H1 (cell line): ENCODE results near the gene UGT1A7. TPM values are rescaled to one million over a fixed set of nuclear protein-coding genes. Genes with fewer than 3 reads are reported as not detected.

ENCODE experiments used
- CTCF ChIA-PET: fragments of 300-600 bp; sonication (Branson Sonifier 250); formaldehyde crosslinking; loops from one replicate; lab custom pipeline; 2021; ENCODE audit not compliant: partially characterized antibody; lab: Charles Lee
- POLR2A ChIA-PET: fragments of 300-600 bp; sonication (Branson Sonifier 250); formaldehyde crosslinking; loops from one replicate; lab custom pipeline; 2021; ENCODE audit warnings: inconsistent platforms; ENCODE audit not compliant: partially characterized antibody; lab: Charles Lee
- DNase-seq, 2 experiments: peaks; one replicate each; pipeline versions ENCODE4 v3.0.0 to v3.0.0-alpha.2; 2010 to 2022; ENCODE audit warnings: low spot score in 2 of 2, low read depth in 1 of 2, mixed read lengths in 1 of 2
- FAIRE-seq: peaks from 2 replicates; lab custom pipeline; 2011; peaks lifted over from hg19 to GRCh38; lab: Jason Lieb, UNC
- H2AFZ ChIP-seq: 2 replicates; pipeline ENCODE4 v1.8.1; 2012; ENCODE audit warnings: low read length, inconsistent platforms
- H2AK5ac ChIP-seq: 2 replicates; pipeline ENCODE4 v1.6.1; 2013; ENCODE audit warnings: low read depth, low read length
- H2BK120ac ChIP-seq: replicated peaks from 2 replicates; pipeline ENCODE3; 2013; ENCODE audit warnings: low read depth, low read length, inconsistent platforms
- H2BK12ac ChIP-seq: 2 replicates; pipeline ENCODE4 v1.6.1; 2013; ENCODE audit warnings: low read depth, low read length
- H2BK15ac ChIP-seq: 2 replicates; pipeline ENCODE4 v1.6.1; 2013; ENCODE audit warnings: low read length
- H2BK20ac ChIP-seq: 2 replicates; pipeline ENCODE4 v1.6.1; 2013; ENCODE audit warnings: low read length
- H2BK5ac ChIP-seq: 2 replicates; pipeline ENCODE4 v1.6.1; 2013; ENCODE audit warnings: low read depth, low read length
- H3K14ac ChIP-seq: 2 replicates; pipeline ENCODE4 v1.6.1; 2013; ENCODE audit warnings: inconsistent platforms; ENCODE audit not compliant: insufficient read length
- H3K18ac ChIP-seq: 2 replicates; pipeline ENCODE4 v1.6.1; 2013; ENCODE audit warnings: low read length; ENCODE audit errors: extremely low read depth
- H3K23ac ChIP-seq: 2 replicates; pipeline ENCODE4 v1.6.1; 2013; ENCODE audit warnings: inconsistent platforms; ENCODE audit not compliant: insufficient read length
- H3K23me2 ChIP-seq: 2 replicates; pipeline ENCODE4 v1.6.1; 2013; ENCODE audit warnings: low read depth, low read length
- H3K27ac ChIP-seq: 2 replicates; pipeline ENCODE4 v1.6.1; 2011; ENCODE audit warnings: low read depth, low read length, inconsistent platforms
- H3K27me3 ChIP-seq, 4 experiments: replicated peaks in 1 of 4; 1 replicate in 1 of 4; 2 replicates in 3 of 4; pipeline versions ENCODE4 v1.6.1 to v1.8.1; 2011 to 2013; ENCODE audit warnings: low read length in 3 of 4, mild to moderate bottlenecking in 3 of 4, inconsistent platforms in 2 of 4, mixed read lengths in 2 of 4, moderate library complexity in 1 of 4; ENCODE audit not compliant: control insufficient read depth in 3 of 4, insufficient read depth in 3 of 4; ENCODE audit errors: extremely low read depth in 1 of 4
- H3K36me3 ChIP-seq, 4 experiments: 2 replicates each; pipeline versions ENCODE4 v1.6.1 to v1.8.1; 2011 to 2013; ENCODE audit warnings: mild to moderate bottlenecking in 4 of 4, low read length in 3 of 4, moderate library complexity in 2 of 4, control low read depth in 1 of 4, inconsistent platforms in 1 of 4; ENCODE audit not compliant: insufficient read depth in 4 of 4, control insufficient read depth in 2 of 4
- H3K4ac ChIP-seq: replicated peaks from 2 replicates; pipeline ENCODE3; 2013; ENCODE audit warnings: low read length, low read depth, mixed read lengths, inconsistent platforms; ENCODE audit not compliant: insufficient read length
- H3K4me1 ChIP-seq, 4 experiments: replicated peaks in 1 of 4; 1 replicate in 1 of 4; 2 replicates in 3 of 4; pipeline versions ENCODE4 v1.6.1 to v1.8.1; 2011 to 2013; ENCODE audit warnings: low read length in 3 of 4, inconsistent platforms in 2 of 4, mixed read lengths in 1 of 4; ENCODE audit not compliant: insufficient read depth in 4 of 4, control insufficient read depth in 3 of 4
- H3K4me2 ChIP-seq, 2 experiments: 2 replicates each; pipeline versions ENCODE4 v1.6.1 to v1.8.1; 2011 to 2013; ENCODE audit warnings: low read depth in 2 of 2, low read length in 2 of 2, control low read depth in 1 of 2, inconsistent platforms in 1 of 2, mild to moderate bottlenecking in 1 of 2; ENCODE audit not compliant: insufficient read depth in 1 of 2
- H3K4me3 ChIP-seq, 4 experiments: fragments of 200-600, 300-600 bp in 1 of 4; sonication (generic), shearing (Covaris generic), sonication (Bioruptor Twin) in 1 of 4; 2 replicates each; pipeline versions ENCODE4 v1.5.1 to v1.8.1; 2011 to 2016; ENCODE audit warnings: low read length in 4 of 4, low read depth in 3 of 4, control low read depth in 2 of 4, inconsistent platforms in 2 of 4, mild to moderate bottlenecking in 2 of 4, mixed read lengths in 1 of 4, moderate library complexity in 1 of 4; ENCODE audit not compliant: insufficient read depth in 2 of 4; ENCODE audit errors: extremely low read depth in 1 of 4
- H3K56ac ChIP-seq: replicated peaks from 2 replicates; pipeline ENCODE3; 2013; ENCODE audit warnings: low read depth, mild to moderate bottlenecking, mixed read lengths, low read length, inconsistent platforms; ENCODE audit not compliant: insufficient read length
- H3K79me1 ChIP-seq: 2 replicates; pipeline ENCODE4 v1.6.1; 2013; ENCODE audit warnings: low read depth, low read length, control low read depth
- H3K79me2 ChIP-seq, 2 experiments: 2 replicates each; pipeline versions ENCODE4 v1.6.1 to v1.8.1; 2012 to 2013; ENCODE audit warnings: low read length in 2 of 2, mild to moderate bottlenecking in 2 of 2, inconsistent platforms in 1 of 2; ENCODE audit not compliant: insufficient read depth in 2 of 2, control insufficient read depth in 1 of 2
- H3K9ac ChIP-seq, 4 experiments: replicated peaks in 1 of 4; 1 replicate in 1 of 4; 2 replicates in 3 of 4; pipeline versions ENCODE4 v1.6.1 to v1.8.1; 2011 to 2013; ENCODE audit warnings: low read depth in 3 of 4, low read length in 3 of 4, control low read depth in 2 of 4, mild to moderate bottlenecking in 2 of 4, moderate library complexity in 2 of 4, inconsistent platforms in 1 of 4; ENCODE audit errors: extremely low read depth in 1 of 4
- H3K9me3 ChIP-seq, 2 experiments: 2 replicates each; pipeline versions ENCODE4 v1.6.1 to v1.8.1; 2012 to 2013; ENCODE audit warnings: mild to moderate bottlenecking in 2 of 2, moderate library complexity in 2 of 2, control low read depth in 1 of 2, inconsistent platforms in 1 of 2, low read depth in 1 of 2, low read length in 1 of 2, mixed read lengths in 1 of 2; ENCODE audit not compliant: insufficient read depth in 2 of 2
- H4K20me1 ChIP-seq, 2 experiments: replicated peaks in 1 of 2; 2 replicates each; pipeline versions ENCODE3 to v1.8.1; 2011 to 2013; ENCODE audit warnings: inconsistent platforms in 2 of 2, low read length in 2 of 2, mild to moderate bottlenecking in 1 of 2; ENCODE audit not compliant: insufficient read depth in 2 of 2, control insufficient read depth in 1 of 2
- H4K5ac ChIP-seq: 2 replicates; pipeline ENCODE4 v1.6.1; 2013; ENCODE audit warnings: low read length, low read depth, mixed read lengths, inconsistent platforms; ENCODE audit not compliant: insufficient read length
- H4K8ac ChIP-seq: 2 replicates; pipeline ENCODE4 v1.8.0; 2013; ENCODE audit warnings: mild to moderate bottlenecking, moderate library complexity, low read length, inconsistent platforms; ENCODE audit not compliant: insufficient read depth; ENCODE audit errors: extremely low read depth
- H4K91ac ChIP-seq: replicated peaks from 2 replicates; pipeline ENCODE3; 2013; ENCODE audit warnings: low read length, mixed read lengths, inconsistent platforms; ENCODE audit not compliant: insufficient read length
- BCL11A ChIP-seq, 2 experiments: IDR thresholded peaks; one replicate each; pipeline ENCODE4 v1.6.1; 2011; ENCODE audit warnings: low read depth in 2 of 2, low read length in 2 of 2, mild to moderate bottlenecking in 2 of 2
- FOSL1 ChIP-seq: IDR thresholded peaks from 2 replicates; pipeline ENCODE4 v1.6.1; 2011; ENCODE audit warnings: mild to moderate bottlenecking, low read depth, low read length, moderate library complexity; ENCODE audit not compliant: insufficient read depth
- KDM5A ChIP-seq: fragments of 200-600 bp; IDR thresholded peaks from 2 replicates; pipeline ENCODE4 v1.7.1; 2012; ENCODE audit warnings: mild to moderate bottlenecking, low read length, inconsistent platforms, mixed read lengths
- RFX5 ChIP-seq: IDR thresholded peaks from 2 replicates; pipeline ENCODE4 v1.6.1; 2011; ENCODE audit warnings: low read depth, low read length, improper control_type of control experiment, borderline replicate concordance
- SP4 ChIP-seq: IDR thresholded peaks from 2 replicates; pipeline ENCODE4 v1.6.1; 2012; ENCODE audit warnings: low read length, inconsistent platforms
- TAF1 ChIP-seq: IDR thresholded peaks from 2 replicates; pipeline ENCODE4 v1.6.1; 2011; ENCODE audit warnings: mild to moderate bottlenecking, low read depth, low read length
- YY1 ChIP-seq: IDR thresholded peaks from 2 replicates; pipeline ENCODE4 v1.6.1; 2011; ENCODE audit warnings: low read depth, mild to moderate bottlenecking, low read length
- WGBS, 2 experiments: shearing (Covaris generic) in 1 of 2; methylation state at CpG; one replicate each; pipeline versions ENCODE4 v1.1.6 to v1.1.7; 2013 to 2015; ENCODE audit warnings: low lambda C conversion rate in 2 of 2, mixed read lengths in 2 of 2, inconsistent platforms in 1 of 2, low coverage in 1 of 2, missing lambda C conversion rate in 1 of 2; ENCODE audit not compliant: insufficient replicate concordance in 2 of 2, insufficient coverage in 1 of 2, insufficient read length in 1 of 2; ENCODE audit errors: extremely low coverage in 1 of 2, missing lambda C conversion rate in 1 of 2; 5-methylcytosine and 5-hydroxymethylcytosine counted together
- polyA plus RNA-seq, 7 experiments: library from polyadenylated mRNA; depleted of rRNA in 3 of 7; stranded (reverse) in 5 of 7; unstranded in 2 of 7; fragments of >200 nt in 5 of 7; fragments of 200-250 nt in 2 of 7; gene quantifications; 1 replicate in 5 of 7; 2 replicates in 1 of 7; 4 replicates in 1 of 7; pipeline versions ENCODE4 v1.2.1 to v1.2.3, GENCODE V29; 2011 to 2013; ENCODE audit warnings: missing spikeins in 2 of 7, mixed read lengths in 2 of 7
- total RNA-seq: library from RNA; stranded (reverse); fragmentation: NEBNext Ultra II Directional; extraction: Animal tissue kit (Norgen Biotek cat#: 25700); gene quantifications from 2 replicates; pipeline ENCODE4 v1.2.1, GENCODE V29; 2021

Gene UGT1A7
- total and polyA plus RNA-seq, 2 of the 8 experiments (the other 6 are each of a cell fraction or from before 2014, with no cell fraction given), result not detected

GRCh38 chr2:233811732-233812131, 130.0 kb downstream of the UGT1A7 start:
- no peak overlapping the region for H3K23ac ChIP-seq
- DNase-seq (no peak), FAIRE-seq (no peak)
- H3K4me1 ChIP-seq, result no peaks in the 10 kb centered on the region
- CTCF ChIA-PET, result no interaction called here
- no peak overlapping the region for H2AFZ ChIP-seq
- no peaks in the 10 kb centered on the region for H3K23me2 ChIP-seq
- H3K56ac ChIP-seq, result no peak overlapping the region
- no peak overlapping the region for H3K14ac ChIP-seq
- no peaks in the 10 kb centered on the region for H4K20me1 ChIP-seq
- H3K27ac ChIP-seq, result no peak overlapping the region
- H2BK5ac ChIP-seq, result no peak overlapping the region
- no peak overlapping the region for H4K91ac ChIP-seq
- TF ChIP-seq KDM5A (no peak), BCL11A (IDR thresholded peaks at IDR 0.05; ENCODE audit: low read depth in 2 of 2, low read length in 2 of 2) (no peak), RFX5 (no peak), TAF1 (no peak), YY1 (no peak), SP4 (no peak), FOSL1 (no peak)
- no peak overlapping the region for H2BK12ac ChIP-seq
- H3K27me3 ChIP-seq, result no peaks in the 10 kb centered on the region
- H3K4ac ChIP-seq, result no peak overlapping the region
- no peak overlapping the region for H2AK5ac ChIP-seq
- no peak overlapping the region for H4K8ac ChIP-seq
- H3K36me3 ChIP-seq, result no peaks in the 10 kb centered on the region
- no peak overlapping the region for H4K5ac ChIP-seq
- POLR2A ChIA-PET, result no interaction called here
- no peak overlapping the region for H2BK15ac ChIP-seq
- H2BK120ac ChIP-seq, result no peak overlapping the region
- no peaks in the 10 kb centered on the region for H3K79me2 ChIP-seq
- no peak overlapping the region for H3K4me3 ChIP-seq
- no peak overlapping the region for H2BK20ac ChIP-seq
- no peak overlapping the region for H3K9ac ChIP-seq
- no peaks in the 10 kb centered on the region for H3K9me3 ChIP-seq
- WGBS, 2 experiments, result 91% methylated on average over 8 of the region's 8 CpGs; no CpG with 5 or more reads in 1 of the 2 experiments
- H3K79me1 ChIP-seq, result no peaks in the 10 kb centered on the region
- no peak overlapping the region for H3K18ac ChIP-seq
- no peak overlapping the region for H3K4me2 ChIP-seq
